Brain (organoid and tissue), 1 donor: ENCODE data around the gene ZNF555. TPM values are rescaled to one million over a fixed set of nuclear protein-coding genes. Genes with fewer than 3 reads are reported as not detected.

Experiments used
- polyA plus RNA-seq: library from polyadenylated mRNA; stranded (reverse); fragments of 350-450 nt; fragmentation: Illumina TruSeq; extraction: RNeasy Lipid Tissue Mini Kit (QIAGEN cat#74804); gene quantifications from one replicate; pipeline ENCODE4 v1.2.3, GENCODE V29; 2015; ENCODE audit warnings: low read depth, low replicate concordance; ENCODE audit not compliant: insufficient read depth

Gene ZNF555
- polyA plus RNA-seq, 1 donor from 2014 or later = 2.3 TPM

Other genes starting within 250 kb of the ZNF555 start
- 32.9 TPM for gene GNG7, start 138.8 kb upstream of the ZNF555 start, polyA plus RNA-seq
- gene DIRAS1, start 120.1 kb upstream of the ZNF555 start, polyA plus RNA-seq = 64.5 TPM
- gene SLC39A3, start 101.5 kb upstream of the ZNF555 start, polyA plus RNA-seq = 93.6 TPM
- gene SGTA, start 58.2 kb upstream of the ZNF555 start, polyA plus RNA-seq = 207 TPM
- 107 TPM for gene THOP1, start 56.0 kb upstream of the ZNF555 start, polyA plus RNA-seq
- 6.0 TPM for gene ZNF554, start 21.6 kb upstream of the ZNF555 start, polyA plus RNA-seq
- not detected for gene ZNF556, start 25.9 kb downstream of the ZNF555 start, polyA plus RNA-seq
- gene ZNF57, start 59.5 kb downstream of the ZNF555 start, polyA plus RNA-seq = 1.9 TPM
- gene ZNF77, start 103.5 kb downstream of the ZNF555 start, polyA plus RNA-seq = 3.1 TPM
- gene TLE6, start 136.1 kb downstream of the ZNF555 start, polyA plus RNA-seq = 12.7 TPM
- gene TLE2, start 187.8 kb downstream of the ZNF555 start, polyA plus RNA-seq = 139 TPM
- 1,738 TPM for gene TLE5, start 221.0 kb downstream of the ZNF555 start, polyA plus RNA-seq